Smooth muscle cell (in vitro differentiated cells): Measurements from ENCODE around the gene SPTBN1. TPM values are rescaled to one million over a fixed set of nuclear protein-coding genes. Genes with fewer than 3 reads are reported as not detected.

Experiments
- DNase-seq: peaks from one replicate; lab custom pipeline; 2025; ENCODE audit not compliant: unreplicated experiment; lab: John Stamatoyannopoulos, UW
- H2AFZ ChIP-seq: fragments of 200-600 bp; sonication (generic); 2 replicates; pipeline ENCODE4 v1.6.0; 2016; ENCODE audit warnings: antibody characterized with exemption, low read depth, mild to moderate bottlenecking
- H3F3A ChIP-seq: fragments of 200-600 bp; sonication (generic); 2 replicates; pipeline ENCODE4 v1.6.0; 2017; ENCODE audit warnings: antibody characterized with exemption, low read depth
- H3K27ac ChIP-seq: fragments of 200-600 bp; sonication (generic); 2 replicates; pipeline ENCODE4 v1.5.1; 2016; ENCODE audit warnings: low read depth, mild to moderate bottlenecking
- H3K27me3 ChIP-seq: fragments of 200-600 bp; sonication (generic); 2 replicates; pipeline ENCODE4 v1.6.1; 2016; ENCODE audit warnings: low read depth, mild to moderate bottlenecking
- H3K36me3 ChIP-seq: fragments of 200-600 bp; sonication (generic); 2 replicates; pipeline ENCODE4 v1.5.1; 2016; ENCODE audit warnings: low read depth
- H3K4me1 ChIP-seq: fragments of 200-600 bp; sonication (generic); 2 replicates; pipeline ENCODE4 v1.5.1; 2016; ENCODE audit warnings: low read depth
- H3K4me2 ChIP-seq: fragments of 200-600 bp; sonication (generic); 2 replicates; pipeline ENCODE4 v1.6.0; 2016; ENCODE audit warnings: mild to moderate bottlenecking
- H3K4me3 ChIP-seq: fragments of 200-600 bp; sonication (generic); 2 replicates; pipeline ENCODE4 v1.5.1; 2016; ENCODE audit warnings: mild to moderate bottlenecking
- H3K79me2 ChIP-seq: fragments of 200-600 bp; sonication (generic); 2 replicates; pipeline ENCODE4 v1.6.0; 2016; ENCODE audit warnings: low read depth, mild to moderate bottlenecking
- H3K9ac ChIP-seq: fragments of 200-600 bp; sonication (generic); 2 replicates; pipeline ENCODE4 v1.6.0; 2016; ENCODE audit warnings: low read depth
- H3K9me3 ChIP-seq: fragments of 200-600 bp; sonication (generic); replicated peaks from 2 replicates; pipeline ENCODE4 v1.5.1; 2016; ENCODE audit warnings: low read depth
- H4K20me1 ChIP-seq: fragments of 200-600 bp; sonication (generic); 2 replicates; pipeline ENCODE4 v1.6.0; 2016; ENCODE audit warnings: low read depth
- CTCF ChIP-seq: fragments of 200-600 bp; sonication (generic); IDR thresholded peaks from 2 replicates; pipeline ENCODE4 v1.5.1; 2017; ENCODE audit warnings: borderline replicate concordance, mild to moderate bottlenecking, antibody characterized with exemption; ENCODE audit not compliant: insufficient read depth, poor library complexity, severe bottlenecking
- WGBS: methylation state at CpG from one replicate; pipeline ENCODE4 v1.1.7; 2016; ENCODE audit warnings: low lambda C conversion rate; 5-methylcytosine and 5-hydroxymethylcytosine counted together
- polyA plus RNA-seq: library from polyadenylated mRNA; unstranded; fragments of >200 nt; fragmentation: Nextera tagmentation; extraction: Ambion mirVana; gene quantifications from 2 replicates; pipeline ENCODE4 v1.2.1, GENCODE V29; 2016
- total RNA-seq: library from RNA; depleted of rRNA; stranded (reverse); fragments of >200 nt; gene quantifications from 2 replicates; pipeline ENCODE4 v1.2.3, GENCODE V29; 2014

Gene SPTBN1
- total and polyA plus RNA-seq, 2 experiments from 2014 or later: 78.7 to 186 TPM

- peaks cover 34% of the 10 kb centered on the region for H3K4me1 ChIP-seq
- TF ChIP-seq CTCF: no peak
- H3K9me3 ChIP-seq: no peaks in the 10 kb centered on the region
- no peak overlapping the region for H2AFZ ChIP-seq
- no peak overlapping the region for H3K27ac ChIP-seq
- no peak for DNase-seq
- no peak overlapping the region for H3K4me2 ChIP-seq
- H3K36me3 ChIP-seq: no peaks in the 10 kb centered on the region
- H4K20me1 ChIP-seq: peaks cover 96% of the 10 kb centered on the region
- 93% methylated on average over 8 of the region's 8 CpGs for WGBS
- H3K27me3 ChIP-seq: no peaks in the 10 kb centered on the region
- peaks cover 100% of the 10 kb centered on the region for H3K79me2 ChIP-seq
- H3K4me3 ChIP-seq: no peak overlapping the region
- peaks cover 6% of the 10 kb centered on the region for H3F3A ChIP-seq
- H3K9ac ChIP-seq: no peak overlapping the region
Measured at GRCh38 chr2:54579061-54579681, 123.0 kb downstream of the SPTBN1 start.

- no peaks in the 10 kb centered on the region for H3K36me3 ChIP-seq
- H3K79me2 ChIP-seq: peaks cover 100% of the 10 kb centered on the region
- no peak for TF ChIP-seq CTCF
- H3K4me3 ChIP-seq: peak overlapping the region; percentile 18
- H2AFZ ChIP-seq: no peak overlapping the region
- H3K27me3 ChIP-seq: no peaks in the 10 kb centered on the region
- 86% methylated on average over 6 of the region's 6 CpGs for WGBS
- peak overlapping the region; percentile 47 for H3K27ac ChIP-seq
- H3K4me2 ChIP-seq: no peak overlapping the region
- H3K4me1 ChIP-seq: peaks cover 27% of the 10 kb centered on the region
- peaks cover 6% of the 10 kb centered on the region for H3F3A ChIP-seq
- H4K20me1 ChIP-seq: peaks cover 95% of the 10 kb centered on the region
- no peaks in the 10 kb centered on the region for H3K9me3 ChIP-seq
- no peak overlapping the region for H3K9ac ChIP-seq
- no peak for DNase-seq
Measured at GRCh38 chr2:54579682-54580620, 123.8 kb downstream of the SPTBN1 start.

- H3K4me3 ChIP-seq: no peak overlapping the region
- H3K79me2 ChIP-seq: peaks cover 90% of the 10 kb centered on the region
- no peaks in the 10 kb centered on the region for H3F3A ChIP-seq
- peaks cover 95% of the 10 kb centered on the region for H4K20me1 ChIP-seq
- no peak for DNase-seq
- H2AFZ ChIP-seq: no peak overlapping the region
- H3K27ac ChIP-seq: no peak overlapping the region
- WGBS: 50% methylated on average over 7 of the region's 7 CpGs
- H3K9ac ChIP-seq: no peak overlapping the region
- H3K27me3 ChIP-seq: no peaks in the 10 kb centered on the region
- peak overlapping the region; percentile 10 for H3K4me2 ChIP-seq
- H3K4me1 ChIP-seq: peaks cover 34% of the 10 kb centered on the region
- TF ChIP-seq CTCF: no peak
- no peaks in the 10 kb centered on the region for H3K36me3 ChIP-seq
- no peaks in the 10 kb centered on the region for H3K9me3 ChIP-seq
Measured at GRCh38 chr2:54581326-54582039, 125.4 kb downstream of the SPTBN1 start.
